K562 (cell line): ENCODE data around the gene SH2D3A. TPM values are rescaled to one million over a fixed set of nuclear protein-coding genes. Genes with fewer than 3 reads are reported as not detected.

ENCODE experiments used
- ADNP ChIP-seq: fragments of 200-800 bp; sonication (Bioruptor generic); IDR thresholded peaks from 2 replicates; pipeline ENCODE4 v1.6.1; 2016; ENCODE audit warnings: missing genetic modification characterization, missing compliant biosample characterization
- CBFB ChIP-seq: sonication (generic); formaldehyde crosslinking; IDR thresholded peaks from 2 replicates; pipeline ENCODE4 v1.4.0; 2020; ENCODE audit warnings: mild to moderate bottlenecking, missing genetic modification reagents
- CREB3 ChIP-seq: fragments of 450-650 bp; conservative IDR thresholded peaks from 2 replicates; pipeline ENCODE4 v1.6.1; 2016; ENCODE audit warnings: missing genetic modification characterization, low read depth, mild to moderate bottlenecking, missing compliant biosample characterization, moderate library complexity
- DPF2 ChIP-seq: fragments of 450-650 bp; IDR thresholded peaks from 2 replicates; pipeline ENCODE4 v1.6.1; 2016
- GABPB1 ChIP-seq: sonication (generic); formaldehyde crosslinking; IDR thresholded peaks from 2 replicates; pipeline ENCODE4 v1.8.0; 2022; ENCODE audit warnings: mild to moderate bottlenecking, missing genetic modification reagents
- HLTF ChIP-seq: fragments of 450-650 bp; IDR thresholded peaks from 2 replicates; pipeline ENCODE4 v1.6.1; 2016
- NR2C1 ChIP-seq, 2 experiments: fragments of 450-650 bp; IDR thresholded peaks; 2 replicates each; pipeline ENCODE4 v1.6.1; 2017; ENCODE audit warnings: mild to moderate bottlenecking in 2 of 2, antibody characterized with exemption in 1 of 2, inconsistent platforms in 1 of 2, missing compliant biosample characterization in 1 of 2, missing genetic modification characterization in 1 of 2
- NR4A1 ChIP-seq, 2 experiments: fragments of 250-450 bp in 1 of 2; fragments of 450-650 bp in 1 of 2; sonication (Bioruptor Pico) in 1 of 2; IDR thresholded peaks; 2 replicates each; pipeline versions ENCODE4 v1.4.0 to v1.6.1; 2016 to 2020; ENCODE audit warnings: mild to moderate bottlenecking in 2 of 2, missing compliant biosample characterization in 1 of 2, missing genetic modification characterization in 1 of 2, moderate library complexity in 1 of 2
- POLR2AphosphoS2 ChIP-seq: IDR thresholded peaks from 2 replicates; pipeline ENCODE4 v1.6.1; 2012; ENCODE audit warnings: low read length, improper control_type of control experiment
- RAD21 ChIP-seq, 2 experiments: fragments of 250-450 bp in 1 of 2; fragments of 450-650 bp in 1 of 2; sonication (Bioruptor Pico) in 1 of 2; formaldehyde crosslinking in 1 of 2; IDR thresholded peaks in 1 of 2; conservative IDR thresholded peaks in 1 of 2; 2 replicates each; pipeline versions ENCODE4 v1.4.0 to v1.8.0; 2020 to 2022; ENCODE audit warnings: mild to moderate bottlenecking in 2 of 2, moderate library complexity in 1 of 2
- RBM14 ChIP-seq: fragments of 200-400 bp; formaldehyde crosslinking; IDR thresholded peaks from 2 replicates; pipeline ENCODE4 v1.6.1; 2018; ENCODE audit warnings: low read depth, mild to moderate bottlenecking, low read length, moderate library complexity, borderline replicate concordance; ENCODE audit not compliant: insufficient read depth
- RBM17 ChIP-seq: fragments of 200-400 bp; formaldehyde crosslinking; IDR thresholded peaks from 2 replicates; pipeline ENCODE4 v1.6.1; 2017; ENCODE audit warnings: low read depth, mild to moderate bottlenecking, low read length, borderline replicate concordance
- RCOR1 ChIP-seq, 2 experiments: IDR thresholded peaks; 2 replicates each; pipeline ENCODE4 v1.6.1; 2012; ENCODE audit warnings: low read depth in 2 of 2, low read length in 2 of 2, borderline replicate concordance in 1 of 2, improper control_type of control experiment in 1 of 2
- SLC30A9 ChIP-seq: fragments of 250-450 bp; sonication (Bioruptor Pico); IDR thresholded peaks from 2 replicates; pipeline ENCODE4 v1.8.0; 2022; ENCODE audit warnings: mild to moderate bottlenecking, moderate library complexity
- TCF7L2 ChIP-seq: fragments of 150-350 bp; IDR thresholded peaks from 2 replicates; pipeline ENCODE4 v1.6.1; 2016; ENCODE audit warnings: low read depth, mild to moderate bottlenecking, low read length, moderate library complexity
- U2AF1 ChIP-seq: fragments of 200-400 bp; formaldehyde crosslinking; optimal IDR thresholded peaks from 2 replicates; pipeline ENCODE3; 2017; ENCODE audit warnings: mild to moderate bottlenecking, low read depth, low read length, moderate library complexity
- ZNF354B ChIP-seq: fragments of 250-450 bp; sonication (Bioruptor Pico); IDR thresholded peaks from 2 replicates; pipeline ENCODE4 v1.4.0; 2020
- ZNF511 ChIP-seq: sonication (generic); formaldehyde crosslinking; IDR thresholded peaks from 2 replicates; pipeline ENCODE4 v1.8.0; 2022; ENCODE audit warnings: mild to moderate bottlenecking, missing genetic modification reagents
- ZNF512 ChIP-seq: IDR thresholded peaks from 2 replicates; pipeline ENCODE4 v1.6.1; 2016; ENCODE audit warnings: missing genetic modification characterization, missing compliant biosample characterization
- ZNF609 ChIP-seq: sonication (generic); formaldehyde crosslinking; IDR thresholded peaks from 2 replicates; pipeline ENCODE4 v1.8.1; 2023; ENCODE audit warnings: missing genetic modification reagents, mild to moderate bottlenecking, borderline replicate concordance
- polyA plus RNA-seq, 8 experiments: library from polyadenylated mRNA; depleted of rRNA in 4 of 8; stranded (reverse) in 5 of 8; unstranded in 3 of 8; fragments of >200 nt; fragmentation: Nextera tagmentation in 2 of 8; fragmentation: Illumina TruSeq in 1 of 8; extraction: Ambion mirVana in 2 of 8; extraction: Trizol in 1 of 8; gene quantifications; 2 replicates each; pipeline versions ENCODE4 v1.2.1 to v1.2.3, GENCODE V29; 2011 to 2014; ENCODE audit warnings: inconsistent platforms in 1 of 8, missing spikeins in 1 of 8
- total RNA-seq, 7 experiments: library from RNA; depleted of rRNA in 6 of 7; stranded (reverse); fragments of >200 nt in 6 of 7; fragmentation: Illumina TruSeq in 2 of 7; extraction: Trizol in 2 of 7; gene quantifications; 2 replicates each; pipeline versions ENCODE4 v1.2.1 to v1.2.3, GENCODE V29; 2011 to 2021; ENCODE audit warnings: low replicate concordance in 1 of 7

Gene SH2D3A
- total and polyA plus RNA-seq, 9 of the 15 experiments (the other 6 are each of a cell fraction or from before 2014, with no cell fraction given): 0.75 to 26.3 (median 8.9) TPM

- no peak for TF ChIP-seq RBM17
- TF ChIP-seq RCOR1 (IDR thresholded peaks at IDR 0.05; ENCODE audit: borderline replicate concordance in 1 of 2, low read depth in 2 of 2, low read length in 2 of 2): no peak
- no peak for TF ChIP-seq TCF7L2
- no peak for TF ChIP-seq ZNF511
- peak; percentile 54; the same call in 1 of the 2 replicates for TF ChIP-seq HLTF
- no peak for TF ChIP-seq RAD21 (CRISPR knock-in tag; conservative IDR thresholded peaks at IDR 0.05 in 1 of 2, IDR thresholded peaks at IDR 0.05 in 1 of 2)
- TF ChIP-seq U2AF1: no peak
- no peak for TF ChIP-seq NR4A1 (CRISPR knock-in tag; IDR thresholded peaks at IDR 0.05)
- no peak for TF ChIP-seq NR4A1 (tag; IDR thresholded peaks at IDR 0.05)
- TF ChIP-seq ZNF609 (CRISPR knock-in tag): 0 out of 2 replicates have a peak, but pooled peaks have one; percentile 20
- no peak for TF ChIP-seq CREB3 (tag)
- no peak for TF ChIP-seq RBM14
- TF ChIP-seq ADNP (tag): no peak
- peak; percentile 82 for TF ChIP-seq ZNF512
- TF ChIP-seq GABPB1 (CRISPR knock-in tag): no peak
- no peak for TF ChIP-seq SLC30A9 (CRISPR knock-in tag)
- TF ChIP-seq CBFB (CRISPR knock-in tag): no peak
- no peak for TF ChIP-seq NR2C1 (IDR thresholded peaks at IDR 0.05)
- TF ChIP-seq NR2C1 (tag; IDR thresholded peaks at IDR 0.05): no peak
- TF ChIP-seq DPF2: no peak
- TF ChIP-seq POLR2AphosphoS2: no peak
- TF ChIP-seq ZNF354B: no peak
Observed at GRCh38 chr19:6738787-6739389, 28.3 kb downstream of the SH2D3A start (continued).
